ENCODE results near the gene MUC5B. TPM values are rescaled to one million over a fixed set of nuclear protein-coding genes. Genes with fewer than 3 reads are reported as not detected.

Gene MUC5B
- total and polyA plus RNA-seq, 2 donors (not counting 3 experiments of a cell fraction or from before 2014, with no cell fraction given), result not detected

DNA sequence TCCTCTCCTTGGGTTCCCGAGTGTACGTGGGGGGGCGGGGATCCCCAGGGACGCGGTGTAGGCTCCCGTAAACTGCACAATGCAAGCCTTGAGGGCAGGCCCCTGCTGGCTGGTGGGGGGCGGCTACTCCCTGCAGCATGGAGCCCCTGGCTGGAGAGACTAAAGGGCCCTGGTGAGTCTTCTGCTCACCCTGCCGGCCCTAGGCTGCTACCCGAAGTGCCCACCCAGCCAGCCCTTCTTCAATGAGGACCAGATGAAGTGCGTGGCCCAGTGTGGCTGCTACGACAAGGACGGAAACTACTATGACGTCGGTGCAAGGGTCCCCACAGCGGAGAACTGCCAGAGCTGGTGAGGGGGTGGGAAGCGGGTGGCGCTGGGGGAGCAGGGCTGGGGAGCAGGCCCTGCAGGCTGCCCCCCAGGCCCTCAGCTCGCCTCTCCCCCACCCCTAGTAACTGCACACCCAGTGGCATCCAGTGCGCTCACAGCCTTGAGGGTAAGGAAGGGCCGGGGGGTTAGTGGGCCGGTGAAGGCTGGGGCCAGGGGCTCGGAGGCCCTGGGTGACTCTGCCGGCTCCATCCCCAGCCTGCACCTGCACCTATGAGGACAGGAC is 16.8 kb downstream of the MUC5B start:
- no peak overlapping the region for H3K4me2 ChIP-seq (ENCODE audit: insufficient read depth, low read length)
- POLR2A ChIA-PET, result no interaction called here

DNA sequence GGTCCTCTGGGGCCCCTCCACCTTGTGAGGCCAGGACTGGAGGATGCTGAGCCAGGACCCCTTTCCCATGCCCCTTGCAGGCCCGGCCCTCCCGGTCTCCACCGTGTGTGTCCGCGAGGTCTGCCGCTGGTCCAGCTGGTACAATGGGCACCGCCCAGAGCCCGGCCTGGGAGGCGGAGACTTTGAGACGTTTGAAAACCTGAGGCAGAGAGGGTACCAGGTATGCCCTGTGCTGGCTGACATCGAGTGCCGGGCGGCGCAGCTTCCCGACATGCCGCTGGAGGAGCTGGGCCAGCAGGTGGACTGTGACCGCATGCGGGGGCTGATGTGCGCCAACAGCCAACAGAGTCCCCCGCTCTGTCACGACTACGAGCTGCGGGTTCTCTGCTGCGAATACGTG is 17.9 kb downstream of the MUC5B start:
- no peak overlapping the region for H3K4me2 ChIP-seq (ENCODE audit: insufficient read depth, low read length)
- dilution Hi-C loops (cut with MboI; ENCODE audit: extremely low pct_ligation_motif_present, low sequenced_read_pairs), result no loop called here
- no peaks in the 10 kb centered on the region for H3K27me3 ChIP-seq (ENCODE audit: control insufficient read depth in 2 of 2, insufficient read depth in 2 of 2, low read length in 2 of 2)
- no TSS peak for BruUV-seq (replicated peaks)
- FAIRE-seq, result no peak
- H4K20me1 ChIP-seq (replicated peaks; ENCODE audit: control insufficient read depth, extremely low read depth, insufficient read depth, low read length), result no peaks in the 10 kb centered on the region
- no peak overlapping the region for H3K4me3 ChIP-seq (replicated peaks in 1 of 3; ENCODE audit: insufficient read depth in 1 of 3, low read depth in 1 of 3, low read length in 3 of 3)
- no peak overlapping the region for H3K9ac ChIP-seq (replicated peaks; ENCODE audit: extremely low read depth, insufficient read depth, low read length)
- ChIA-PET POLR2A (no interaction called here), CTCF (interaction anchor here (1.3 kb wide), 1 partner anchor 18 kb away, joined by 3 read pairs; no protein-coding TSS in a partner anchor)
- H3K4me1 ChIP-seq (ENCODE audit: control insufficient read depth, extremely low read depth, insufficient read depth, low read length), result no peaks in the 10 kb centered on the region
- no peaks in the 10 kb centered on the region for H3K79me2 ChIP-seq (ENCODE audit: control insufficient read depth, insufficient read depth, low read length)
- no peak overlapping the region for H3K27ac ChIP-seq (ENCODE audit: insufficient read depth, low read depth, low read length)
- no peak for TF ChIP-seq JUN (IDR thresholded peaks at IDR 0.05; ENCODE audit: borderline replicate concordance, insufficient read depth, insufficient read length, low read depth)
- TF ChIP-seq, protein P1, sequence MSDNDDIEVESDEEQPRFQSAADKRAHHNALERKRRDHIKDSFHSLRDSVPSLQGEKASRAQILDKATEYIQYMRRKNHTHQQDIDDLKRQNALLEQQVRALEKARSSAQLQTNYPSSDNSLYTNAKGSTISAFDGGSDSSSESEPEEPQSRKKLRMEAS (IDR thresholded peaks at IDR 0.05; ENCODE audit: insufficient read depth, insufficient read length), result no peak
- no peak for TF ChIP-seq EZH2 (IDR thresholded peaks at IDR 0.05; ENCODE audit: borderline replicate concordance, low read depth, low read length, severe bottlenecking)
- TF ChIP-seq MYC (IDR thresholded peaks at IDR 0.05; ENCODE audit: low read depth, low read length), result no peak
- TF ChIP-seq GATA2 (IDR thresholded peaks at IDR 0.05; ENCODE audit: insufficient read depth, insufficient read length, low read depth, low read length), result no peak
- no peak for TF ChIP-seq POLR2A (IDR thresholded peaks at IDR 0.05; ENCODE audit: low read depth, low read length)
- TF ChIP-seq POLR2AphosphoS5 (IDR thresholded peaks at IDR 0.05; ENCODE audit: insufficient read depth, low read depth, low read length), result no peak
- TF ChIP-seq, protein P2, sequence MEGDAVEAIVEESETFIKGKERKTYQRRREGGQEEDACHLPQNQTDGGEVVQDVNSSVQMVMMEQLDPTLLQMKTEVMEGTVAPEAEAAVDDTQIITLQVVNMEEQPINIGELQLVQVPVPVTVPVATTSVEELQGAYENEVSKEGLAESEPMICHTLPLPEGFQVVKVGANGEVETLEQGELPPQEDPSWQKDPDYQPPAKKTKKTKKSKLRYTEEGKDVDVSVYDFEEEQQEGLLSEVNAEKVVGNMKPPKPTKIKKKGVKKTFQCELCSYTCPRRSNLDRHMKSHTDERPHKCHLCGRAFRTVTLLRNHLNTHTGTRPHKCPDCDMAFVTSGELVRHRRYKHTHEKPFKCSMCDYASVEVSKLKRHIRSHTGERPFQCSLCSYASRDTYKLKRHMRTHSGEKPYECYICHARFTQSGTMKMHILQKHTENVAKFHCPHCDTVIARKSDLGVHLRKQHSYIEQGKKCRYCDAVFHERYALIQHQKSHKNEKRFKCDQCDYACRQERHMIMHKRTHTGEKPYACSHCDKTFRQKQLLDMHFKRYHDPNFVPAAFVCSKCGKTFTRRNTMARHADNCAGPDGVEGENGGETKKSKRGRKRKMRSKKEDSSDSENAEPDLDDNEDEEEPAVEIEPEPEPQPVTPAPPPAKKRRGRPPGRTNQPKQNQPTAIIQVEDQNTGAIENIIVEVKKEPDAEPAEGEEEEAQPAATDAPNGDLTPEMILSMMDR (IDR thresholded peaks at IDR 0.05; ENCODE audit: extremely low read depth in 1 of 2, insufficient read depth in 1 of 2, low read depth in 1 of 2, low read length in 2 of 2), result no peak
- TF ChIP-seq FOS (IDR thresholded peaks at IDR 0.05; ENCODE audit: borderline replicate concordance, insufficient read depth, low read length), result no peak
- H2AFZ ChIP-seq (ENCODE audit: low read depth, low read length), result no peak overlapping the region
- no peaks in the 10 kb centered on the region for H3K36me3 ChIP-seq (ENCODE audit: control insufficient read depth in 2 of 2, extremely low read depth in 1 of 2, insufficient read depth in 2 of 2, low read length in 2 of 2)
- intact Hi-C loops (cut with micrococcal nuclease), result no loop called here
- no peak for DNase-seq (ENCODE audit: low read depth, low spot score)
- H3K9me1 ChIP-seq (replicated peaks; ENCODE audit: control insufficient read depth, extremely low read depth, insufficient read depth, low read length), result no peaks in the 10 kb centered on the region
- no peaks in the 10 kb centered on the region for H3K9me3 ChIP-seq (replicated peaks; ENCODE audit: control insufficient read depth, insufficient read depth, low read length)

More for the DNA sequence above, 16.8 kb downstream of the MUC5B start:
- dilution Hi-C loops (cut with MboI; ENCODE audit: extremely low pct_ligation_motif_present, low sequenced_read_pairs), result no loop called here
- Histone ChIP-seq H3K9me3 (replicated peaks; ENCODE audit: control insufficient read depth, insufficient read depth, low read length) (no peaks in the 10 kb centered on the region), H3K79me2 (ENCODE audit: control insufficient read depth, insufficient read depth, low read length) (no peaks in the 10 kb centered on the region), H3K4me1 (ENCODE audit: control insufficient read depth, extremely low read depth, insufficient read depth, low read length) (no peaks in the 10 kb centered on the region), H4K20me1 (replicated peaks; ENCODE audit: control insufficient read depth, extremely low read depth, insufficient read depth, low read length) (no peaks in the 10 kb centered on the region), H3K27me3 (ENCODE audit: control insufficient read depth in 2 of 2, insufficient read depth in 2 of 2, low read length in 2 of 2) (no peaks in the 10 kb centered on the region), H3K27ac (ENCODE audit: insufficient read depth, low read depth, low read length) (no peak overlapping the region), H2AFZ (ENCODE audit: low read depth, low read length) (no peak overlapping the region), H3K4me3 (replicated peaks in 1 of 3; ENCODE audit: insufficient read depth in 1 of 3, low read depth in 1 of 3, low read length in 3 of 3) (no peak overlapping the region), H3K9ac (replicated peaks; ENCODE audit: extremely low read depth, insufficient read depth, low read length) (no peak overlapping the region), H3K9me1 (replicated peaks; ENCODE audit: control insufficient read depth, extremely low read depth, insufficient read depth, low read length) (no peaks in the 10 kb centered on the region), H3K36me3 (ENCODE audit: control insufficient read depth in 2 of 2, extremely low read depth in 1 of 2, insufficient read depth in 2 of 2, low read length in 2 of 2) (no peaks in the 10 kb centered on the region)
- TF ChIP-seq FOS (IDR thresholded peaks at IDR 0.05; ENCODE audit: borderline replicate concordance, insufficient read depth, low read length), result no peak
- TF ChIP-seq POLR2A (IDR thresholded peaks at IDR 0.05; ENCODE audit: low read depth, low read length), result no peak
- CTCF ChIA-PET, result no interaction called here
- no TSS peak for BruUV-seq (replicated peaks)
- no peak for DNase-seq (ENCODE audit: low read depth, low spot score)
- FAIRE-seq, result no peak
- intact Hi-C loops (cut with micrococcal nuclease), result no loop called here

All from endothelial cell of umbilical vein (primary cell).